Measurements from ENCODE around the gene UQCRH. TPM values are rescaled to one million over a fixed set of nuclear protein-coding genes. Genes with fewer than 3 reads are reported as not detected.

The UQCRH gene
- total RNA-seq, result 100 to 1,000 TPM; 341 to 376 TPM

DNA sequence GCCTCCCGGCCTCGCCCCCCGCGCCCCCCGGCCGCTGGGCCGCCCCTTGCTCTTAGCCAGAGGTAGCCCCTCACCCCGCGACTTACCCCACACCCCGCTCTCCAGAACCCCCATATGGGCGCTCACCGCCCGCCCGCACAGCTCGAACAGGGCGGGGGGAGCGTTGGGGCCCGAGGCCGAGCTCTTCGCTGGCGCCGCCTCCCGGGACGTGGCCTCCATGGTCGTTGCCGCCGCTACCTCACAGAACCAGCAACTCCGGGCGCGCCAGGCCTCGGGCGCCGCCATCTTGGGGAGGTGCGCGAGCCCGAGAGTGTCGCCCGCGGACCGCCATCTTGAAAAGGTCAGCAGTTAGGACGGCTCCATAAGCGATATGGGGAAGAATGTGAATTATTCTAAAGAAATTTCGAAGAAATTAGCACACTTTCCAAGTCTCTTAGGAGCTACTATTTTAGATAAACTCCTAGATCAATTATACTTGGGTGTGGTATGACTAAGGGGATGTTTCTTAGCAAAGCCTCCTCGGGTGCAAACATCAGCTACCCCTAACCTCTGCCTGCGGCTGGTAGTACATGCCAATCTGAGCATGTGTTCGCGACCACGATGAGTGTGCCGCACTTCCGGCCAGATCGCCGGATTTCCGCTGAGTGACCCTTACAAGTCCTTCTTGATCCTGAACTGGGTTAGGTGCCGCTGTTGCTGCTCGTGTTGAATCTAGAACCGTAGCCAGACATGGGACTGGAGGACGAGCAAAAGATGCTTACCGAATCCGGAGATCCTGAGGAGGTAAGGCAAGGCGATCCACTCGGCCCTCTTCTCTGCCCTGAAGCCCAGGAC is at the start of gene UQCRH, which contains the start of gene LRRC41:
UQCRH (plus strand) TSS at position 661 of the 834 bp plus-strand sequence; CDS start at position 730, 69 bp downstream.
LRRC41 (minus strand) TSS at position 579 of the 834 bp plus-strand sequence; CDS start at position 285, 294 bp downstream.
- Mint-ChIP-seq H3K36me3 (peaks cover 20 to 30% of the 10 kb centered on the region in 2 donors), H3K9me3 (no peaks in the 10 kb centered on the region), H3K27ac (peak within 1 kb of the TSS; percentile 99)
- ATAC-seq (peak; percentile 84 to 89), DNase-seq (ENCODE audit: low spot score in 2 of 2) (peak; percentile 92 to 96)

DNA sequence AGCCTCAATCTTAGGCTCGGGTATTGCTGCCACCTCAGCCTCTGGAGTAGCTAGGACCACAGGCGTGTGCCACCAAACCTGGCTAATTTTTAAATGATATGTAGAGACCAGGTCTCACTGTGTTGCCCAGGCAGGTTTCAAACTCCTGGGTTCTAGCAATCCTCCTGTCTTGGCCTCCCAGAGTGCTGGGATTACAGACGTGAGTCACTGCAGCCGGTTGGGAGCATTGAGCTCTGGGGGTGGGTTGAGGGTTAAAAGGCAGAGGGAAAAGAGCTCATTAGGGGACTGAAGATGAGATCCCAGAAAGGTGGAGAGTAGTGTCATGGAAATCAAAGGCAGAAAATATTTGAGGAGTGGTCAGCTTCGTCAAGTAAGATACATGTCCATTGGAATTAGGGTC is 48.8 kb upstream of the UQCRH start:
- DNase-seq (ENCODE audit: low spot score in 2 of 2) (no peak), ATAC-seq (no peak)
- Mint-ChIP-seq H3K27ac (no peak overlapping the region), H3K36me3 (peaks cover 44 to 49% of the 10 kb centered on the region in 2 donors), H3K9me3 (no peaks in the 10 kb centered on the region)

DNA sequence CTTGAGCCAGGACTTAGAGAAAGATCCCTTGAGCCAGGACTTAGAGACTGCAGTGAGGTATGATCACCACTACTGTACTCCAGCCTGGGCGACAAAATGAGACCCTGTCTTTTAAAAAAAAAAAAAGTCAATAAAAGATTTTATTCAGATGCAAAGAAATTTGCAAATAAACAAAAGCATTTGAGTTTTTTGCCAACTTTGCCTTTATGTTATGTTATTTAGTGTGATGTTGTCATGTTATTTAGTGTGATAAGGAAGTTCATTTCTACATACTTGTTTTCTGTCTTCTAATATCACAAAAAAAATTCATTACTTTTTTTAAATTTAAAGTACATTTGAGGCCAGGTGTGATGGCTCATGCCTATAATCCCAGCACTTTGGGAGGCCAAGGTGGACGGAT is 47.0 kb upstream of the UQCRH start:
- Mint-ChIP-seq H3K9me3 (no peaks in the 10 kb centered on the region), H3K27ac (no peak overlapping the region), H3K36me3 (peaks cover 53 to 54% of the 10 kb centered on the region in 2 donors)
- ATAC-seq (no peak), DNase-seq (ENCODE audit: low spot score in 2 of 2) (no peak)

DNA sequence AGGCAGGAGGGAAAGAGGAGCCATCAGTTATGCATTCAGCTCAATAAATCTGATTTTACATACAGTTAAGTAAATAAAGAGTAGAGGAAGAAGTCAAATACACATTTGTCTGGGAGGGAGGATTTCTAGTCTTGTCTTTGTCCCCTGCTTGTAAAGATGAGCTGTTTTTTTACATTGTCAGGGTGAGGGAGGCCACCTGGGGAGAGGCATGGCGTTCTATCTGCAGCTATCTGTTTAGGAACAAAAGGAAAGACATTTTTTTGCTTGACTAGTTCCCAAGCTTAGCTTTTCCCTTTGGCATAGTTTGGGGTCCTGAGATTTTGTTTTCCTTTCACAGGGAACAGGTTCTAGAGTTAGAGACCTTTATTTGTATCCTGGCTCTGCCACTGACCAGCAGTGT is 41.0 kb upstream of the UQCRH start:
- Mint-ChIP-seq H3K9me3 (no peaks in the 10 kb centered on the region), H3K27ac (no peak overlapping the region), H3K36me3 (peaks cover 60 to 72% of the 10 kb centered on the region in 2 donors)
- DNase-seq (ENCODE audit: low spot score in 2 of 2) (no peak), ATAC-seq (no peak)

DNA sequence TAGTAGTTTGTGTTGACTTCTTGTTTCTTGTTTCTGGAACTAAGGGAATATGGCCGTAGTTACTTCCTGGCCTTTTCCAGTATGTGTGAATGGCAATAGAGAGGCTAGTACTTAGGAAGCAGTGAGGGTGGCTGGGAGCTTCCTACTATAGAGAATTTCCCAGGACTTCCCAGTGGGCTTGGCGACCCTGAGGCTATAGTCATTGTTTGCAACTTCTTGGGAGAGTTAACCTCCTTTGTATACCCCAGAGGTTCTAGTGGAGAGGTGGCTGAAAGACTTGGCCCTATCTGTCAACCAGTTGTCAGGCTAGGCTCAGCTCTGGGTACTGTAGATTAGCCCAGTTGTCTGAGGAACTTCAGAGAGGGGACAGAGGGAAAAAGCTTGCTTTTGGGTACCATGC is 40.4 kb upstream of the UQCRH start:
- Mint-ChIP-seq H3K36me3 (peaks cover 60 to 74% of the 10 kb centered on the region in 2 donors), H3K27ac (no peak overlapping the region)

DNA sequence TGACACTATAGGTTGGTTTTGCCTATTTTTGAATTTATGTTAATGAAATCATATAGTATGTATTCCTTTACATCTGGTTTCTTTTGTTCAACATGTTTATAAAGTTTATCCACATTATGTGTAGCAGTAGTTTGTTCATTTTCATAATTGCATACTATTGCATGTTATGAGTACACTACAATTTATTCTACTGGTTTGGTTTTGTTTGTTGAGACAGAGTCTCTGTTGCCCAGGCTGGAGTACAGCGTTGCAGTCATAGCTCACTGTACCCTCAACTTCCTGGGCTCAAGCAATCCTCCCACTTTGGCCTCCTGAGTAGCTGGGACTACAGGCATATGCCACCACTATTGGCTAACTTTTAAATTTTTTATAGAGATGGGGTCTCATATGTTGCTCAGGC is 34.9 kb upstream of the UQCRH start:
- H3K9me3 Mint-ChIP-seq, result no peaks in the 10 kb centered on the region
- no peak overlapping the region for H3K27ac Mint-ChIP-seq
- peaks cover 57 to 67% of the 10 kb centered on the region in 2 donors for H3K36me3 Mint-ChIP-seq

More for the DNA sequence above, 40.4 kb upstream of the UQCRH start:
- ATAC-seq (no peak), DNase-seq (ENCODE audit: low spot score in 2 of 2) (no peak)
- no peaks in the 10 kb centered on the region for H3K9me3 Mint-ChIP-seq

DNA sequence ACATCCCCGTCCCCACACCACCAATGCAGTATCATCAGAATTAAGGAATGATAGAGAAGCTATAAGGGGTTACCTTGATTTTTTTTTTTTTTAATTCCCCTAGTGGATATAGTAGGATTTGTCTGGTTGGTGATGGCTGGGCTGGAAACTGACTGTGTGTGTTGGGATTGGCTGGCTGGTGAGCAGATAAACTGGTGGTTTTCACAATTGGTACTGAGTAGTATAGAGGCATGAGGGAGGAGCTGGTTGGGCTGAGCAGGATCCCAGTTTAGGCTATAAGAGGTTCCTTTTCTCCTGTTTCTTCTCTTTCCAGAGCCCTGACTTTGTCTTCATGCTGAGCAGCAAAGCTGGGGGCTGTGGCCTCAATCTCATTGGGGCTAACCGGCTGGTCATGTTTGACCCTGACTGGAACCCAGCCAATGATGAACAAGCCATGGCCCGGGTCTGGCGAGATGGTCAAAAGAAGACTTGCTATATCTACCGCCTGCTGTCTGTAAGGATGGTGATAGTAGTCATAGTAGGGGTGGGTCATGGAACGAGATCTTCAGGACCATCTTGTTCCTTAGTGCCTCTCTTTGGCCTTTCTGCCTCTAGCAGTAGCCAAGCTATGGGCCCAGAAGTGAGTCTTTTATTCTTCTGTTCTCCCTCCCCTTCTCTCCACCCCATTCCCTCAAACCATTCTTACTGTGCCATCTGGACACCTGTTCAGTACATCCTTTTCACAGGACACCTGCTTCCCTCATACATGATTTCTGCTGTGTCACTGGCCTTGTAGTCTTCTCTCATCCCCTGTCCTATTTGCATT is 29.1 kb upstream of the UQCRH start:
- H3K36me3 Mint-ChIP-seq, result peaks cover 44 to 47% of the 10 kb centered on the region in 2 donors
- no peaks in the 10 kb centered on the region for H3K9me3 Mint-ChIP-seq
- no peak for DNase-seq (ENCODE audit: low spot score in 2 of 2)
- no peak for ATAC-seq
- peak overlapping the region; percentile 4 to 35 for H3K27ac Mint-ChIP-seq

More for the DNA sequence above, 34.9 kb upstream of the UQCRH start:
- DNase-seq (ENCODE audit: low spot score in 2 of 2), result no peak
- no peak for ATAC-seq

DNA sequence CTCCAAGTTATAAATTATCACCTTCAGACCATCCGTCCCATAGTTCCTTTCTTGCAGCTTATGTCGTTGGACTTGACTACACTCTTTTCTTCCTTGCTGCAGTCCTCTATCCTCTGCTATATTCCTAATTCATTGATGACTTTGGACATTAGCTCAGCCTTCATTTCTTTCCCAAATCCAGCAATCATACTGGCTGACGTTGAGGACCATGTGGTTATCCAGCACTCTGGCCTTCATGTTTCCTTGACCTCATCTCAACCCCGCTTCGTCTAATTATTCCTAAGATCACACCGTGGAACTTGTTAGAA is 28.5 kb upstream of the UQCRH start:
- DNase-seq (ENCODE audit: low spot score in 2 of 2) (no peak), ATAC-seq (no peak)
- Mint-ChIP-seq H3K27ac (peak overlapping the region; percentile 4 to 35), H3K9me3 (no peaks in the 10 kb centered on the region), H3K36me3 (peaks cover 43 to 44% of the 10 kb centered on the region in 2 donors)

DNA sequence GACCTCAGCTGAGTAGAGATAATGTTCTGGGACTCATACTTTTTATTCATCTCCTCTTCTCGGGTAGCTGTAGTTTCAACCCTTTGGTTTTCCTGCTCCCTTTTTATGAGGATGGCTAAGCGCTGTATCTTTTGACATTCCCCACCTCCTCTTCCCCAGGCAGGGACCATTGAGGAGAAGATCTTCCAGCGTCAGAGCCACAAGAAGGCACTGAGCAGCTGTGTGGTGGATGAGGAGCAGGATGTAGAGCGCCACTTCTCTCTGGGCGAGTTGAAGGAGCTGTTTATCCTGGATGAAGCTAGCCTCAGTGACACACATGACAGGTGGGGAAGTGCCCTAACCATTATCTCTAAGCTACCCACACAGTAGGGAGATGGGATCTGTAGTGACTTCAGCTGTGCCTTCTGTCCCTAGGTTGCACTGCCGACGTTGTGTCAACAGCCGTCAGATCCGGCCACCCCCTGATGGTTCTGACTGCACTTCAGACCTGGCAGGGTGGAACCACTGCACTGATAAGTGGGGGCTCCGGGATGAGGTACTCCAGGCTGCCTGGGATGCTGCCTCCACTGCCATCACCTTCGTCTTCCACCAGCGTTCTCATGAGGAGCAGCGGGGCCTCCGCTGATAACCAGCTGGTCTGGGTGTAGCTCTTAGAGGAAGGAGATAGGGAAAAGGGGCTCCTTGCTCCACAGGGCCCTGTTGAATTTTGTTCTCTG is 25.7 kb upstream of the UQCRH start:
- ATAC-seq, result no peak

DNA sequence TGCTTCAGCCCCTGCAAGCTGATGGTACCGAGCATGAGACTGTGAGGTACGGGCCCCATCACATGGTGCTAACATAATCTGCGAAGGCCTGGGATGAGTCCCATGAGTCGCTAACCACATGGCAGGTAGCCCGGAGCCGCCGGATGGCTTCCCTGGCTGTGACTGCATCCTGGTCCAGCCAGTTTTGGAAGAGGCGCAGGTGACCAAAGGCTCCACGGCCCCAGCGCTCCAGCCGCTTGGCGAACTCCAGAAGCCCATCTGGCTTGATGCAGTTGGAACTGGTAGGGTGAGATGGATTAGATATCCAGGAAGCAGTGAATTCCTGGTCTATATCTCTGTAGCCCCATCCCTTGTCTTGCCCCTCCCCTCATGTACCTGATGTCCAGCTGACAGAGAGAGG is 24.7 kb upstream of the UQCRH start:
- Mint-ChIP-seq H3K9me3 (no peaks in the 10 kb centered on the region), H3K27ac (no peak overlapping the region), H3K36me3 (peaks cover 33 to 39% of the 10 kb centered on the region in 2 donors)
- no peak for DNase-seq (ENCODE audit: low spot score in 2 of 2)
- no peak for ATAC-seq

More for the DNA sequence above, 25.7 kb upstream of the UQCRH start:
- no peaks in the 10 kb centered on the region for H3K9me3 Mint-ChIP-seq
- no peak for DNase-seq (ENCODE audit: low spot score in 2 of 2)
- no peak overlapping the region for H3K27ac Mint-ChIP-seq
- peaks cover 35 to 36% of the 10 kb centered on the region in 2 donors for H3K36me3 Mint-ChIP-seq

DNA sequence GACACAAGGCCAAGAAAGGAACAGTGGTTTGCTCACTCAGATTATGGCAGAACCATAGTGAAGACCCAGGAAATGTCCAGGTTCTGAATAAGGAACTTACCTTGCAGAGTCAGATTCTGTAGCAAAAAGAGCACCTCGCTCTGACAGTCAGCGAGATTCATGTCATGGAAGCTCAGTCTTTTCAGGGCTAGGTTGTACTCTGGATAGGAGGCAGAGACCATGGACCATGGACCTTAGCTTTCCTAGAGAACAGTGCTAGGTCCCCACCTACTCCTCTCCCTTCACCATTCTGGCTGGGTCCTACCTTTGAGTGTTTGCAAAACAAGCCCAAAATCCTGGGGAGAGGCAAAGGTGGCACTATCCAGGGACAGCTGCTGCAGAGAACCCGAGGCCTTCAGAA is 23.4 kb upstream of the UQCRH start:
- ATAC-seq, result no peak
- Mint-ChIP-seq H3K9me3 (no peaks in the 10 kb centered on the region), H3K27ac (no peak overlapping the region), H3K36me3 (peaks cover 29 to 37% of the 10 kb centered on the region in 2 donors)
- DNase-seq (ENCODE audit: low spot score in 2 of 2), result no peak

DNA sequence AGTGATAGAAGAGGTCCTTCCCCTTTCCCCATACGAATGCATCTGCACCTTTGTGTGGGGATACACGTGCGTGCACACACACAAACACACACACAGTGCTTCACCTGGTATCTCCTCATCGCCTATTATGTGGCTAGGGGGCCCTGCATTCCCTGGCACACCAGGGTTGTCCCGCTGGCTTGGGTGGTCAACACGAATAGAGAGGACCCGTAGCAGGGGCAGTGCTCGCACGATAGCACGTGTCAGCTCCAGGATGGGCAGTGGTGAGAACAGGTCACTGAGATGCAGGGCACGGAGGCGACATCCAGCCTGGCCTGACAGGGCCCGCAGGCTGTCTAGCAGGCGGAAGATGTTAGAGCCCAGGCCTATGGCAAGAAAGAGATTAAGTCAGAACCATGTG is 22.5 kb upstream of the UQCRH start:
- H3K36me3 Mint-ChIP-seq, result peaks cover 20 to 29% of the 10 kb centered on the region in 2 donors
- DNase-seq (ENCODE audit: low spot score in 2 of 2) (no peak), ATAC-seq (no peak)
- no peaks in the 10 kb centered on the region for H3K9me3 Mint-ChIP-seq
- no peak overlapping the region for H3K27ac Mint-ChIP-seq

DNA sequence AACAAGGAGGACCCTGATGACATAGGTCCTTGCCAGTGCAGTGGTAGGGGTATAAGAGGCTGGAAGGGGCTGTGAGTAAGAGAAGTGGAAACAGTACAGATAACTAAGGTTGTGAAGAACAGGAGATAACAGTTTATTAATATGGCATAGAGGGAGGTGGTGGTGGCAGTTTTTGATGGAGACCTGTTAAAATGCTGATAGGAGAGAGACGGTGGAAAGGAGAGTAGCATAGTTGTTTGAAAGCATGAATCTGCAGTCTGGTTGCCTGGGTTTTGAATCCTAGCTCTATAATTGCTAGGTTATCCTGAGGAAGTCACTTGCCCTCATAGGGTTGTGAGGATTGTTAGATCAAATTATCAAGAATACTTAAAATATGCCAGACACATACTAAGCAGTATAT is 19.4 kb upstream of the UQCRH start:
- no peaks in the 10 kb centered on the region for H3K9me3 Mint-ChIP-seq
- DNase-seq (ENCODE audit: low spot score in 2 of 2) (no peak), ATAC-seq (no peak)
- H3K36me3 Mint-ChIP-seq, result peaks cover 14 to 23% of the 10 kb centered on the region in 2 donors
- H3K27ac Mint-ChIP-seq, result peak overlapping the region; percentile 25 to 63

DNA sequence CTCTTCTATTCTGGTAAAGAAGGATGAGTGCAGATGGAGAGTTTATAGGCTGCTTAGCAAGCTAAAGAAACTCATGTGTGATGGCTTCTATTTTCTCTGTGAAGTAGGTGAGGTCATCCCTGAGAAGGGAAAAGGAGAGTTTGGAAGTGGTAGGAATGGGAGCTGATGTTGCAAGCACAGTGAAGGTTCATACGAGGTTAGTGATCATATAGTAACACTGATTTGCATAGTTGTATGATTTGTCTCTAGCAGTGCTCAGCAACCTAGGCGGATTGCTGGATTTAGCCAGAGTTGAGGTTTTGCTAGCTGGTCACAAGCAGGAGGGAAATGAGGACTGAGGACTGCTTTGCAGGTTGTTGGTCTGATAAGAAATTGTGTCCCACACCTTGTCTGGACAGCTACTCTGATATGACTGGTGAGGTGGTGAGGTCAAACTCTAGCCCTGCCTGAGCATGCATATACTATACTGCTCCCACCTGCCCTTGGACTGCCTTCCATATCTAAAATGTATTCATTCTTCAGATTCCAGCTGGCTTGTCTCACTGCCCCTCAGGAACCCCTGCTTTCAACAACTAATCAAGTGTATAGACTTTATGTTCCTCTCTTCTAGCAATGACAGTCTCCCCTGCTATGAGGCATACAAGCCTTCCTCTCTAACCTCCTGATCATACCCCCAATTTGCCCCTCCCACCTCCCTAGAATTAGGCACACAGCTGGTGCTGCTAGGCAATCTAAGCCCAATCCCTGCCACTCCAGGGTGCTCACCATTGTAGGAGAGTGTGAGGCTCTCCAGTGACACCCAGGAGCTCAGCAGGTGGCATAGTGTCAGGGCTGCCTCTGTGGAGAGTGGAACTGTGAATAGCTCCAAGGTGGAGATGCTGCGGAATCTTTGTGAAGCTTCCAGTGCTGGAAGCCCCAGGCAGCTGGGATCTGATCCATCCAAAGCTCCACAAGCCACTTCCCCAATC is 18.6 kb upstream of the UQCRH start:
- no peak for ATAC-seq
- Mint-ChIP-seq H3K36me3 (peaks cover 14 to 23% of the 10 kb centered on the region in 2 donors), H3K27ac (peak overlapping the region; percentile 82 to 84), H3K9me3 (no peaks in the 10 kb centered on the region)
- no peak for DNase-seq (ENCODE audit: low spot score in 2 of 2)

DNA sequence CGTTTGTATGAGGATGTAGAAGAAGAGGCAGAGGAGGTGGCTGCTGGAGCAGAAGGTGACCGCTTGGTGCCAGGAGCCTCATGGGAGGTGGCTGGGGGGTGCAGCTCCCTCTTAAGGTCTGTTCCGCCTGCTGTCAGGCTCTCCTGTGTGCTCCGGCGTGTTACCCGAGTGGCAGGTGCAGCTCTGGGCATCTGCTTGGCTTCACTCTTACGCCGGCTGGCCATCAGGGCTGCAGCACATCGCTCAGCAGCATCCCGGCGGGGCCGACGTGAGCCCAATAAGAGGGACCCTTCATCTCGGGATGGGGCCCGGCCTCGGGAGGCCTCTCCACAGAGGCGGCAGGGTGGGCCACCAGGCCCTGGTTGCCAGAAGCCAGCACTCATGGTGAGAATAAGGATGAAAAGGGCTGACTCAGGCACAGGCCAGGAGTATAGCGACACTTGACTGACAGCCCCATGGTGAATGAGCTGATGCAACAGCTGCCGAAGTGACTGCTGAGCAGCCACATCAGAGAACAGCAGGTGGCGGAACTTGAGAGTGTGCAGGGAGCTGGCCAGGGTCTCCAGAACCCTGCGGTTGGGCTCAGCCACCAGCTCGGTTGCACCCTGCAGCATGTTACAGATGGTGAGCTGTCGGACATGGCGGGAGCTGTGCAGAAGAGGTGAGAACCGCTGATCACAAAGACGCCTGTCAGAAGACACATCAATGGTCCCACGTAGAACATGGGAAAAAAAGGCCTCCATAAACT is 17.6 kb upstream of the UQCRH start:
- H3K9me3 Mint-ChIP-seq, result no peaks in the 10 kb centered on the region
- peaks cover 13 to 22% of the 10 kb centered on the region in 2 donors for H3K36me3 Mint-ChIP-seq
- peak; percentile 24 to 64 for DNase-seq (ENCODE audit: low spot score in 2 of 2)
- ATAC-seq, result peak; percentile 80 to 91
- peak overlapping the region; percentile 82 to 84 for H3K27ac Mint-ChIP-seq

Data from activated naive CD4-positive, alpha-beta T cell treated with anti-CD3 and anti-CD28 coated beads, Interleukin-2, amount 50 U/mL, for 72 hours (primary cell).